HG03342 (cell line): ENCODE data around the gene LRRC8D.

Experiments used
- ATAC-seq: cut with Tn5 transposase; IDR thresholded peaks from one replicate; pipeline ENCODE4 v1.9.1; 2021; ENCODE audit warnings: mild to moderate bottlenecking, moderate library complexity; ENCODE audit not compliant: unreplicated experiment

The LRRC8D gene

DNA sequence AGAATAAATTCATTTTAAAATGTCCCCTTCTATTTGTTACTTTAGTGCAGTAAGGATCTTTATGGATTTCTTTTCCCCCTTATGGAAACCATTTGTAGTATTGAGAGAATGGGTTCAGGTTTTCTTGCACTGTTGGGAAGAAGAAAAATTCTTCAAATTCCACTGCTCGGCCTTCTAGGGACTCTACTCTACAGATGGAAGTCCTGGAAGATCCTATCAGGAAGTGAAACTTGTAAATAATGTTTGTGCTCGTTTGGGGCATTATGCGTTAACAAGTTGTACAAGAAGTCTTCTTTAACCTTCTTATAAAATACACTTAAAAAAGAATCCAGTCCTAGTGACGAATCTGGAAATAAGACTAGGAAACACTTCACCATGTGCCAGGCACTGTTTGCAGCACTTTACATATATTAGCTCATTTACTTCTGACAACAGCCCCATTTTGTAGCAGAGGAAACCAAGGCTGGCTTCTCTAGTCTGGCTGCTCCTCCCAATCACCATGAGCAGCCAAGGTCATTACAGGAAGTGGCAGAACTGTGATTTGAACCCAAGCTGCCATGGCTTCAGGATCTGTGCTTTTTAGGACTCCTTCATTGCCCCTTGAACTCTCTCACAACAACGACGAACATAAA lies 11.8 kb downstream of the LRRC8D start:
- ATAC-seq: no peak

- no peak for ATAC-seq
Observed at GRCh38 chr1:89833183-89834082, 12.6 kb downstream of the LRRC8D start.

GRCh38 chr1:89834083-89834704 lies 13.4 kb downstream of the LRRC8D start:
- no peak for ATAC-seq

DNA sequence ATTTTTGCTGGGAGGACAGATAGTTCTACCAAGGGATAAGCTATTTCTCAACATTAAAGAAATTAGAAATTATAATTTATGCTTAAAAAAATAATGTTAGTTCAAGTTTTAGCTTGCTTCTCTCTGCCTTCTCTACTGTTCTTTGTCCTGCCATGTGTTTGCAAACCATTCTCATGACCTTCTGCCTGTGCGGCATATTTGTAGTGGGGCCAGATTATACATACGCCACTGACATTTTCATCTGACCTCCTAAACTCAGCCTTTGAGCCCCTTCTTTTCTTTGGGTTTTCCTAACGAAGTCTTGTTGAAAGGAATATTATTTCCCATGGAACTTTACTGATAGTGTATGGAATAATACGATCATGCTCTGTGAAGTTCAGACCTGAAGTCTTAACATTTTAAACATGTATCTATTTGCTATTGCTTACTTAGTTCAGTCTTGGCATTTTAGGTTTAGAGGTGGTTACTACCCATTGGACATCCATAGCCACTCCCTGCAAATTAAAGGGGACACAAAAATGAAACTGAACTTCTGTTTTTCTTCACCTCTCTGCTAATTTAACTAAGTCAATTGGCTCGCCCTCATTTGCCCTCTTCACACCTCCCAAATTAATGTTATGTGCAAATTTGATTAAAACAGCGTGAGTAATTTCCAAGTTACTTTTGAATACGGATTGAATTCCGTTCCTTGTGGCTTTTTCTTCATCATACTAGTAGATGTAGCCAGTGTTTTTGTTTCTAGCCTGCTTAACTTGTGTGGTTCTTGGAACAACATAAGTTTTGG lies 15.6 kb downstream of the LRRC8D start:
- no peak for ATAC-seq

GRCh38 chr1:89837036-89837481 lies 16.2 kb downstream of the LRRC8D start:
- no peak for ATAC-seq

DNA sequence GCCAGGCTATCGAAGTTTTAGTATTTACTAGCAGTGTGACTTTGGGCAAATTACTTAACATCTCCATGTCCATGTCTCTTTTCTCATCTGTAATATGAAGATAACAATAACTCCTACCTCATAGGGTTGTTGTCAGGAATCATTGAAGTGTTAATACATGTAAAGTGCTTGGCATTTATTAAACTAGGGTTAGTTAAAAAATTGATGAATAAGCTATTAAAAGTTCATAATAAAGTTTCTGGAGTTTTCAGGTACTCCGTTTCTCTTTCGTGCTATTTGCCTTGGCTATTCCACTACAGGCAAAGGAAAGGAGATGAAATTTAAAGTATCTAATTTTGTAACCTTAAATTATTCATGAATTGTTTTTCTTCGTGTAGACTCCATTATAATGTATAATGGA lies 16.7 kb downstream of the LRRC8D start:
- ATAC-seq: no peak

GRCh38 chr1:89839516-89839915 lies 18.7 kb downstream of the LRRC8D start:
- ATAC-seq: no peak

DNA sequence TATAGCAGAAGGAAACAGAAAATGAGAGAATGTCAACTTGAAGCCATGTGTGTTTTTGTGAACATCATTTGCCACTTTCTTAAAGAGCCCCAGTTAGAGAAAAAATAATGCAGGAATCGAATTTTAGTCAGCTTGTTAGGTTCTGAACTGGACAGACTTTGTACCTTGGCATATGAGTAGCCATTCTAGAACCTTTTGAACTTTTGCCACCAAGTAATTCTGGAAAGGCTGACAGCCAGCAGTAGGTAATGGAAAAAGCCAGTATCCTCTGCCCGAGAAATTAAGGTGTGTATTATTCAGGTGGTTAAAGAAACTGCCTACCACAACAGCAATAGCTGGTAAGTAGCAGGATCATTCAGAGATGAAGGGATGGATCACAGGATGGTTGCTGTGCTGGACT lies 20.7 kb downstream of the LRRC8D start:
- ATAC-seq: no peak

- ATAC-seq: peak; percentile 44
Observed at GRCh38 chr1:89842567-89843272, 21.9 kb downstream of the LRRC8D start.

DNA sequence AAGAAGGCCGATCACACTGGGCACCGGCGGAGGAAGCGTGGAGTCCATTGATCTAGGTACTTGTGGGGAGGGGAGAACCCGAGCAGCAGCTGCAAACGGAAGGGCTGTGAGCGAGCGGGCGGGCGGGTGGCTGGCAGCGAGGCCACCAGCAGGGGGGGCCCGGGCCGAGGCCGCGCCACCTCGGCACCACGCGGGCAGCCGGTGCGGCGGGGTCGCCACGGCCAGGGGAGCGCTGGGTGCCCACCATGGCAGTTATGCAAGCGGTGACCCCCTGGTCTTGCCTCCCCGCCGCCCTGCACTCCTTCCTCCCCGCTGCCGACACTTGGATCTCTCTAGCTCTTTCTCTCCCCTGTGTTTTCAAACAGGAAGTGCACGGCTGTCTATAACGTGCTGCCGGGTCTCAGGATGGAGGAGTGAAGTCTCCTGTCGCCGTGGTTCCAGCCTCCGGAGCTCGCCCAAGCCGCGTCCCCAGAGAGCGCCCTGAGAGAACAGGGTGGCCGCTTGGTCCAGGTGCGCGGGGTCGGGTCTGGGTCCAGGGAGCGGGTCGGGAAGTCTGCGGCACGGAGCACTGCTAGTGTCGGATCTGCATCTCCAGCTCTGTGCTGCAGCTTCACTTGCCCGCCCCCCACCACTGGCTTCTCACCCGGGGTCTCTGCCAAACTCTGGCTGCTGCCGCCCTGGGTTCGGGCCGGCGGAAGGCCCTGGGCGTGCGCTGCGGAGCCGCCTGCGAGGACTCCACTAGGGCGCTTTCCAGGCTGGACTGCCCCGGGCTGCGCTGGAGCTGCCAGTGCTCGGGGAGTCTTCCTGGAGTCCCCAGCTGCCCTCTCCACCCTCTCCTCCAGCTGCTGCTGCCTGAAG lies 22.7 kb downstream of the LRRC8D start:
- ATAC-seq: peak; percentile 87

DNA sequence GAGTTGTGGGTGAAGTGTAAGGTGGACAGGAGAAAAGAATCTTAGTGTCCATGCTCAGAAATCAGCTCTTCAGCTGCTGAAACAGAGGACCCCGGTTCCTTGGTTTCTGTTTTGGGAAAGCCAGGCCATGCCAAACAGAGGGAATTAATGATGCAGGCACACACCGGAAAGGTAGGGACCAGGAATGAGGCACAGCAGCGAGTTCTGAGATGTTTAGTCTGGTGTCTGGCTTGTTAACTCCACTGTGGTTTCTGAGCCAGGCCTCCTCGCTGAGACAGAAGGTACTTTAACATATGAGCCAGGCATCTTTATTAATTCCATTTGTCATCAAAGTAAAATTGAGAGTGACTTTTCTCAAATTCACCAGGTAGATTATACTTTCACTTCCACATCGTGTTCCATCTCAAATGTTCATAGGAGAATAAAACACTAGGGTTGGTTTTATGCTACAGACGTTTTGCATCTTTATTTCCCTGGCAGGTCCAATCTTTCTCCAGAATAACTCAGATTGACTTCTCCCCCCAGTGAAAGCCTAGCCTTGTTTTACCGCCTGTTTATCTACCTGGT lies 23.5 kb downstream of the LRRC8D start:
- no peak for ATAC-seq

GRCh38 chr1:89844860-89845259 lies 24.0 kb downstream of the LRRC8D start:
- no peak for ATAC-seq

GRCh38 chr1:89847191-89847729 lies 26.4 kb downstream of the LRRC8D start:
- ATAC-seq: no peak

DNA sequence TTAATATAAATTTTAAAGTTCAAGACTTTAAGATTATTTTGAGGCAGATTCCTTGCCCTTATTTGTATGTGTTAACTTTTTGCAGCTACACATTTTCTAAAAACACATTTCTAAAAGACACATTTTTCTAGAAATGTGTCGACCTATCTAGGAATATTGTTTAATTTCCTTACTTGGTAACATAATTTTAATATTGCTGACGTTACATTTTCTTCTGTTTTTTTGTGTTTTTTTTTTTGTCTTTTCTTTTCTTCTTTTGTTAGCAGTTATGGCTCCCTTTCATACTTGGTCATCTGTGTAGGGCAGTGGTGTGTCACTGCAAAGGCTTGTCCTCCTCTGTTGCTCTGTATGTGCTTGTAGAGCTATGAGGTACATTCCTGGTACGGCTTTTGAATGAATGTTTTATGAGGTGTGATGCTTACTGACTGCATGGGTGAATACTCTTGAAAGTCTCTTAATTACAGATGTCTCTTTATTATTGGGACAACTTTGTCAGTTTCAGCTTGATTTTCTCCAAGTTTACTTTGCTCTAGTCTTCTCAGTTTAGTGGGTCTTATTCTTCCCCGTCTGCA lies 30.1 kb downstream of the LRRC8D start:
- ATAC-seq: no peak

DNA sequence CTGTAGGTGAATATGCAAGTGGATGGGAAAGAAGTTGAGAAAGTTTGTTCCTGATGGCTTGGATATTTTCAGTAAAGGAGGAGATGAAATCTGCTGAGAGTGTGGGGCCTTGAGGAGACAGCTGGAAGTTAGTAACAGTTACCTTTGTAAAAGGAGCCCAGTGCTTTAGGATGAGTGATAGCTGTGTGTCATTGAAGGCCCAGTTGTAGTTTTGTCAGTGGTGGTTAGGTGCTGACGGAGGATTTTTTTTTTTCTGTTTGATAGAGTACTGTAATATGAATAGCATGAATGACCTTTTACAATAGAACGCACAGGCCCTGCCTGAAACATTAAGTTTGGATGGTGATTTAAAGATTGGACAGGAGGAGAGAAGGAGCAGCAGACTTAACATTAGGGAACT lies 33.3 kb downstream of the LRRC8D start:
- ATAC-seq: no peak

DNA sequence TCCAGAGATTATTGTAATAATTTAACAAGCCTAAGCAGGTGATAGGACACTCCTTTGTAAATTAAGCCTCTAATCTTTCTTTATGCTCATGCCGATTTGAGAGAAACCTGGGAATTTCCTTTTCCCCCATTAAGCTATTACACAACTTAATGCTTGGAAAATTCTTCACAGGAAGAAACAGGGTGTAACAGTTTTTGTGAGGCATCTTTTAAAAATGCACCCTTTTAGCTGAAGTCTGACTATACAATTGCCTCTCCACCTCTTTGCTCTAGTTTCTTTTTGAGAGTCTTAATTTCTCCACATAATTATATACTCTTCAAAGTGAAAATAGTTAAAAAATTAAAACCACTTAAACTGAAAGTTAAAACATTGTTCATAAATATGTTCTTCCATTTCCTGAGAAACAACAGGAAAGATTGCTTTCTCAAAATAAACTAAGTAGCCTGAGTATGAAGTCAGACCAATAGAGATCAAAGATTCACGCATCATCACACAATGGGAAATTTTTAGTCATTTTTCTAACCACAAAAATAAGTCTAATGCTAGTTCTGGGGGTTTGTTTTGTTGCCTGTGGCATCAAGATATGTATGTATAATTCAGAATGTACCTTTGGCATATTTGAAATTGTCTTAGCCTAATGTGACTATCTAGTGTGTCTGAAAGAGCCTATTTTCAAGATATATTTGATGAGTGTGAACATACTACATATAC lies 34.7 kb downstream of the LRRC8D start:
- peak; percentile 96 for ATAC-seq

DNA sequence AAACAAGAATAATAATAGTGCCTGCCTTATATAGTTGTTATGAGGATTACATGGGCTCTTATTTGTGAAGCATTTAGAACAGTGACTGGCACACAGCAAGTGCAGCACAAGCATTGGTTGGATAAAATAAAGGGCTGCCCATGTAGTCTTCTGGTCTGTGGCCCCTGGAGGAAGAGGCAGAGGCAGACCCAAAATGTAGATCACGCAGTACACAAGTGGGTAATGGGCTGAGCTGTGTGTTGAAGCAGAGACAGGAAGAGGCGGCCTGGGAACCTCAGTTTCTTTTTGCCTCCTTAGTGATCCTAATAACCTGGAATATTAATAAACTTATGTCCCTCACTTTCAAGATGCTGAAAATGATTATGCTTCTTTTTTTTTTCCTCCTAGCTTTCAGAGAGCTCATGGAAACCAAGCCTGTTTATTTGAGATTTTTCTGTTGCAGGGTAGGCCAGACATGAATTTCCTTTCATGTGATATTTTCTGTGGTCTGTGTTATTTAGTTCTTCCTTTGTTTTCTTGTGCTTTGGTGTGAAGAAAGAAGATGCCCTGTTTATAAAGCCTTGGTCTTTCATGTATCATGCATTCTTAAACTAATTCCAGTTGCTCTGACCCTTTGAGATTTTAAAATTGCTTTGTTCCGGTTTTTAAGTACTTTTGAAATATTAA lies 42.5 kb downstream of the LRRC8D start:
- ATAC-seq: no peak
